G401 (cell line): Measurements from ENCODE around the gene ACSL3. TPM values are rescaled to one million over a fixed set of nuclear protein-coding genes. Genes with fewer than 3 reads are reported as not detected.

Experiments used
- DNase-seq: peaks from one replicate; pipeline ENCODE4 v3.0.0-alpha.2; 2015; ENCODE audit warnings: low spot score
- in situ Hi-C: cut with HindIII; loops from 2 replicates; pipeline ENCODE4 v1.10.0; 2016; ENCODE audit warnings: low sequenced_read_pairs, mixed read lengths
- total RNA-seq: library from RNA; depleted of rRNA; stranded (reverse); fragments of >200 nt; shearing (Covaris generic); gene quantifications from 2 replicates; pipeline ENCODE4 v1.2.3, GENCODE V29; 2014

ACSL3 gene
- total RNA-seq, 1 experiment from 2014 or later: 124 TPM

DNA sequence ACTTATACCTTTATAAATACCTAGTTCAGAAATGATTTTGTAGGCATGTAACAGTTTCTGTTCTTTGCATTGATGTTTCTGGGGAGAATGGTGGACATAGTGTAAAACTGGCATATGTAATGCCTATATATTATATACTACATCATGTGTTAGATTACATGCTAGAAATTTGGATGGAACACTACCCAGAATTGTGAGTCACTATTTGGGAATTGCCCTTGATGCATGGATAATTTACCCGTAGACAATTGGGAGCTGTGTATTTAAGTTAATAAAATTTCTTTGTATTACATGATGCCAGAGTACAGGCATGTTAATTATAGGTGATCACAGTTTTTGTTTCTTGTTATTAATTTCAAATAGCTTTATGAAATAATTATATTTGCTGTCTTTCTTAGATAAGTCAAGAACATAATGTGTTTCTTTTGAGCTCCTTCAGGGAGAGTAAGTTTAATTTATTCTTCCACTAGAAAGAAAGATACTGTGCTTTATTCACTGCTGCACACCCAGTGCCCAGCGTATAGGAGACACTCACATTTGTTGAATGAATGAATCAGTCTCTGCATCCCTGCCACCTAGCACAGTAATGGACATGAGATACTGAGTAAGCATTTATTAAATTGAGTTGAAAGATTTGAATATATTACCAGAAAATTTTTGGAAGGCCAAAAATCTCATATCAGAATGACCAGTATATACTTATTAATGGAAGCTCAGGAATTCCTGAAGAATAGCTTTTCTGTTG is 16.9 kb downstream of the ACSL3 start:
- in situ Hi-C loops: no loop called here
- DNase-seq: no peak

DNA sequence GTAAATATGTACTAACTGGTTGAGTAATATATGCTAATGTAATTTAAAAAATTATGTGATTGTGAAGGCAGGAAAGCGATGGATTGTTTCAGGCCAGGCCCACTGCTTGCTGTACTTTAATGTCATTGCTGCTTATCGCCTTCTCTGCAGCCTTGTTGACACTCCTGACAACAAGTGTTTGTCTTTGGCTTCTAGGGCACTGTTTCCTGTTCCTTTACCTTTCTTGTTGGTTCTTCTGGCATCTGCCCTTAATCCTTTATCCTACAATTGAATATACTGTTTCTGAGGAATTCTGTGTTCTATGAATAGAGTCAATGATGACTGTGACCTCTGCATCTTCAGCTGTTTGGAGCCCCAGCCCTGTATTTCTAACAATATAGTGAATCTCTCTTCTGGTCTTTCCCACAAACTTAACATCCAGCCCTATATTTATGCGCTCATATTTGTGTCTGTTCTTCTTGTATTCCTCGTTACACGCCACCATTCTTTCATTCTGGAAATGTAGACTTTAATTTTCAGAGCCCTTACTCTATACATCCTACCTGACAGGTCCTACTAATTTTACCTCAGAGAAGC is 17.6 kb downstream of the ACSL3 start:
- in situ Hi-C loops: no loop called here
- no peak for DNase-seq

DNA sequence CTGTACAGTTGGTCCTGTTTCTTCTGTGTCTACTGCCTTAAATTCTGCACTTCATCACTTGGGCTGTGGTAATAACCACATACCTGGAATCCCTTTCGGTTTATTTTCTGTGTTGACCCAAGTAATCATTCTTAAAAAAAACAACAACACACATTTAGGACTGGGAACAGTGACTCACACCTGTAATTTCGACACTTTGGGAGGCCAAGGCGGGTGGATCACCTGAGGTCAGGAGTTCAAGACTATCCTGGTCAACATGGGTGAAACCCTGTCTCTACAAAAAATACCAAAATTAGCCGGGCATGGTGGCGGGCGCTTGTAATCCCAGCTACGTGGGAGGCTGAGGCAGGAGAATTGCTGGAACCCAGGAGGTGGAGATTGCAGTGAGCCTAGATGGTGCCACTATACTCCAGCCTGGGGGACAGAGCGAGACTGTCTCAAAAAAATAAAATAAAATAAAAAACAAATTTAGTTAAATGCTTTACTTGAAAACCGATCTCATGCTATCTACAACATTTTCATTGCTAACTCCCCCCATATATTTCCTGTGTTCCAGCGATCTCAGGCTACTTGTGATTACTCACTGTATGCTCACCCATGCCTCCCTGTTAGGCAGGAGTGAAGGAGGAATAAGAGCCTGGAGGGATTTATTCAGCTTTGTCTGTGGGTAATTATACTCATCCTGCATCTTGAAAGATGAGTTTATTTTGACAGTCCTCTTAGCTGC is 18.2 kb downstream of the ACSL3 start:
- no peak for DNase-seq
- in situ Hi-C loops: no loop called here

DNA sequence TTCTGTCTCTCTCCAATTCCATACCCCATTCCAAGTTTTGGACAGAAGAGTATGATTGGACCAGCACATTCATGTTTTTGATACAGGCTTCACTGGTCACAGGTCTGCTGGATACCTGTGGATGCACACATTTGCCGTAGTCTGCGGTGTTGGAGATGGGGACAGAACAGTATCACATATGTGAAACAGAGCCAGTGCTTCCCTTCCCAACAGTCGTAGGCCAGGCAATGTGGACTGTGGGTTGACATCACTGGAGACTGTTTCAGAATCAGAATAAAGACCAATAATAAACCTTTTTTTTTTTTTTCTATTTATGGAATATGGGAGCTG is 18.7 kb downstream of the ACSL3 start:
- DNase-seq: peak; percentile 42
- in situ Hi-C loops: no loop called here

DNA sequence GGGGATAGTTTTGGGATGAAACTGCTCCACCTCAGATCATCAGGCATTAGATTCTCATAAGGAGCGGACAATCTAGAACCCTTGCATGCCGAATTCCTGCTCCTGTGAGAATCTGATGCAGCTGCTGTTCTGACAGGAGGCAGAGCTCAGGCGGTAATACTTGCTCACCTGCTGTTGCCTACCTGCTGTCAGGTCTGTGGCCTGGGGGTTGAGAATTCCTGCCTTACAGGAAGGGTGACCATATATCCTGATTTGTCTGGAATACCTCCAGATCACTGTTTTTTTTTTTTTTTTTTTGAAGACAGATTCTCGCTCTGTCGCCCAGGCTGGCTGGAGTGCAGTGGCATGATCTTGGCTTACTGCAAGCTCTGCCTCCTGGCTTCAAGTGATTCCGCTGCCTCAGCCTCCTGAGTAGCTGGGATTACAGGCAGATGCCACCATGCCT is 21.7 kb downstream of the ACSL3 start:
- in situ Hi-C loops: no loop called here
- peak; percentile 24 for DNase-seq

DNA sequence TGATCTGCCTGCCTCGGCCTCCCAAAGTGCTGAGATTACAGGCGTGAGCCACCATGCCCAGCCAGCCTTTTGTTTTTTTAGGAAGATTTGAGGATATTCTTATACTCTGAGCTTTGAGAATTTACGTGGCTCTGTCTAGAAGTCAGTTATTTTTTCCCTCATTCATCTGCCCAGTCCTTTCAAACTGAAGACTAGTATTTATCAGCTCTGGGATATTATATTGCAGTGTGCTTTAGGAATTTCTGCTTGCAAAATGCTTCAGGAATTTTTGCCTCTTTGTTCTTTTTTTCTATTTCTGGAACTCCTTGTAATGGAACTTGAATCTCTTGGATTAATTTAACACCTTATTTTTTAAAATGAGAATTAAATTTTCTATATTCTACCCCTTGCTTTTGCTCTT is 22.6 kb downstream of the ACSL3 start:
- in situ Hi-C loops: no loop called here
- DNase-seq: no peak

DNA sequence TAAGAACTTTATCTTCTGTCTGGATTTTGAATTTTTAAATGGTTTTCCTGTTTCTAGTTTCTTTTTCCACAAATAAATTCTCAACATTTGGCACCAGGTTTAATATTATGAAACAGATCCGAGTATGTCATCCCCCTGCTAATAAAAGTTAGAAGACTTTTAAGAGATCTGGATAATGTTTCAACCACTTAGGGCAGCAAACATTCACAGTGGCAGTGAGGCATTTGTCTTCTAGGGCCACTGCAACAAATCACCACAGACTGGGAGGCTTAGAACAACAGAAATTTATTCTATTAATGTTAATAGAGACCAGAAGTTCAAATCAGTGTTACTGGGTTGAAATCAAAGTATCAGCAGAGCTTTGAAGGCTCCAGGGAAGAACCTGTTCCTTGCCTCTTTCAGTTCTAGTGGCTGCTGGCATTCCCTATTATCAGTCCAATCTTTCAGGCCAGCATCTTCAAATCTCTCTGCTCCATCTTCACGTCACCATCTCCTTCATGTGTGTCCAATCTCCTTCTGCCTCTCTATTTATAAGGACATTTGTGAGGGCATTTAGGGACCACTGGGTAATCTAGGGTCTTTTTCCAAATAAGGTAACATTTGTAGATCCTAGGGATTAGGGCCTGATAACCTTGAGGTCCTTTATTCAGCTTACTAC is 23.4 kb downstream of the ACSL3 start:
- no peak for DNase-seq
- in situ Hi-C loops: no loop called here

DNA sequence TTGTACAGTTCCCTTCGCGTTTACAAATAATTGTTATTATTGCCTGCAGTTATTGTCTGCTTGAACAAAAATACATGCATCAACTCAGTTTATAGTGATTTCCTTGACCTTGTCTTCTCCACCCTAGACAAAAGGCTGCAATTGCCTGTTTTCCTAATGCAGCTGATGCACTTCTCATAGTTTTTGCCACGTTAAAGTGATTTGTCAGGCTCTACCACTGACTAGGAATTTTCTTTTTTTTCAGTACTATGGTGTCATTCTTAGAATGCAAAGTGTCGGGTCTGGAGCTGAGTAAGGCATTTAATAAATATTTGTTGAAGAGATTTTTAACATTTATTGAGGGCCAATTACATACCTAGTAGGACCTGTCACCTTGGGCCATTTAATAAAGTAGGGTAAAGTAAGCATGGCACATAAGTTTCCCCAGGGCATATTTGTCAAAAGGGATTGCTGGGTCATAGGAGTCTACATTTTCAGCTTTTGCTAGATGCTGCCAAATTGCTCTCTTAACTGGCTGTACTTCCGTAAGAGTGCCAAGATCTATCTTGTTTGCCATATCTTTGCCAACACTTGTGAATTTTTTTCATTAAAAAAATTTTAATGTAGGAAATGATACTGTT is 24.1 kb downstream of the ACSL3 start:
- peak; percentile 31 for DNase-seq
- in situ Hi-C loops: no loop called here

DNA sequence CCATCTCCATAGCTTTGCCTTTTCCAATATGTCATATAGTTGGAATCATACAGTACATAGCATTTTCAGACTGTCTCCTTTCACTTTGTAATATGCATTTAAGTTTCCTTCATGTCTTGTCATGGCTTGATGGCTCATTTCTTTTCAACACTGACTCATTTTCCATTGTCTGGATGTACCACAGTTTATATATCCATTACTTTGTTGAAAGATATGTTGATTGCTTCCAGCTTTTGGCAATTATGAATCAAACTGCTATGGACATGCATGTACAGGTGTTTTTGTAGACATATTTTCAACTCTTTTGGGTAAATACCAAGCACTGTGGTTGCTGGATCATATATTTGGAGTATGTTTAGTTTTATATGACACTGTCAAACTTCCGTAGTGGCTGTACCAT is 26.3 kb downstream of the ACSL3 start:
- in situ Hi-C loops: no loop called here
- no peak for DNase-seq

DNA sequence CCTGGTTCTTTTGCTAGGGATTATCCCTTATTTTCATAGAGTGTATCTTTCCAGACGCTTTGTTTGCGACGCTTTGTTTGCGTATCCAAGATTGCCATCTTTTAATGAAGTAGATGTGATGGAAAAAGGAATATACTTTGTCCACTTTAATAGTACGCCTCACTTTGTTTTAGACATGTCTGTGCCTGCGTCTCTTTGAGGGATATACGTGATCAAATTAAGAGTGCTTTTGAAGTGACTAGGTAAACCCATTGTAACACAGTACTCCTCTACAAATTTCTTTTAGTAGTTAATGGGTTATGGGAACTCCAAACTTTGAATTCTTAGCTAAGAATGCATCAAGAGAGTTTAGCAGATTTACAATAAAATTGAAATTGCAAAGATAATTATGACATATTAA is 27.9 kb downstream of the ACSL3 start:
- in situ Hi-C loops: no loop called here
- no peak for DNase-seq

DNA sequence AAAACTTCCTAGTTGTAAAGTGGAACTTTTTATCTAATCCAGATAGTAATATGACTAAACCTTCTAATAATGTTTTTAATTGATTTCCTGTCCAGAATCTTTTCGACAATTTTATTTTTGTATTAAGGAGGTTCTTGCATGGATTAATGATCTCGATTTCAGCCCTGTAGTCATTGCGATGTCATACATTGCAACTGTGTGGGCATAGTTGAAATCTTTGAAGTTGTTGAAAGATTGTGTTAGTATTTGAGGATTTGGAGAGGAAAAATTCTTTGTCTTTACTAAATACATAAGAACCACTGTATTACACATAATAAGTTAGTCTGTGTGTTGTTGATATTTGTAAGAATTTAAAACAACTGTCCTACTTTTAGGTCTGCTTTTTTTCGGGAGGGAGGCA is 31.1 kb downstream of the ACSL3 start:
- in situ Hi-C loops: no loop called here
- no peak for DNase-seq

DNA sequence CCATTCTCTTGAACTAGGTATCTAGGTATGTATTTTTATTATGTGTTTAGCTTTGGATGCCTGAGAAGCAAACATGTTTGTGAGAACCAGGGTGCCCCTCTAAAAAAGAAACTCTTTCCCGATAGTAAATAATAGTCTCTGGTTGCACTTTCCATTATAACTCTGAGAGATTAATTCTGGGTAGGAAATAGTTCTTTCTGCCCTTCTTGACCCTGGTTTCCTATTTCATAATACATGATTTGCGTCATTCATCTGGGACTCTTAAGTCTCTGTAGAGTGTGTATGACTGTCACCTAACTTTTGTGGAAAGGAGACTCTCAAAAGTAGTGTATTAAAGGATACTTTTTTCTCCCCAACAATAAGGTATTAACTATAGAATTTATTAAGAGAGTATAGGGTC is 31.5 kb downstream of the ACSL3 start:
- in situ Hi-C loops: no loop called here

DNA sequence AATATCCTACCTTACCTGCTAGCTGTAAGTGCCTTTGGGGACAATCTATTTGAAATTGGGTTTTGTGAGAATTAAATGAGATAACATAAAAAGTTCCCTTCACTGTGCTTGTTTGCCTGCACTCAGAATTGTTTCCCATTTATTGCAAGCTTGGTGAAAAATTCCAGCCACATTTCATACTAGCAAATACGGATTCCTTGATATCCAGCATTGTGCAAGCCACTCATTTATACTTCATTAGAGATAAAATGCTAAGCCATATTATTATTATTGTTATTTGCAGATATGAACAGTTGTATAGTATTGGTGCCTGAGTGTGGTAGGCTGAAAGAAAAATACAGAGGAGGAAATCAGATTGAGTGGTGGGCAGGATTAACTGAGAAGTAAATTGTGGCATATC is 31.9 kb downstream of the ACSL3 start:
- in situ Hi-C loops: no loop called here
- DNase-seq: no peak

More for the DNA sequence above, 31.5 kb downstream of the ACSL3 start:
- DNase-seq: no peak

DNA sequence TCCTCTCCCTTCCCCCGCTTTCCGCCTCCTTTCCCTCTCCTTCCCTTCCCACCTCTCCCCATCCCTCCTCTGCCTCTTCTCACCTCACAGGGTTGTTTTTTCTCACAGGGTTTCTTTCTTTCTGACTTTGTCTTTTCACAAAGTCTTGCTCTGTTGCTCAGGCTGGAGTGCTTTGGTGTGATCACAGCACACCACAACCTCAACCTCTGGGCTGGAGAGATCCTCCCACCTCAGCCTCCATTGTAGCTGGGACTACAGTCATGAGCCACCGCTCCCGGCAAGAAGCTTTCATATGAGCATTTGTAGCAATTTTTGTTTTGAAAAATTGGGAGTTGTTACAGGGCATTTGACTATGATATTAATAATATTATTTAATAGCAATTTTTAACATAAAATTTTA is 32.9 kb downstream of the ACSL3 start:
- DNase-seq: no peak
- in situ Hi-C loops: no loop called here

DNA sequence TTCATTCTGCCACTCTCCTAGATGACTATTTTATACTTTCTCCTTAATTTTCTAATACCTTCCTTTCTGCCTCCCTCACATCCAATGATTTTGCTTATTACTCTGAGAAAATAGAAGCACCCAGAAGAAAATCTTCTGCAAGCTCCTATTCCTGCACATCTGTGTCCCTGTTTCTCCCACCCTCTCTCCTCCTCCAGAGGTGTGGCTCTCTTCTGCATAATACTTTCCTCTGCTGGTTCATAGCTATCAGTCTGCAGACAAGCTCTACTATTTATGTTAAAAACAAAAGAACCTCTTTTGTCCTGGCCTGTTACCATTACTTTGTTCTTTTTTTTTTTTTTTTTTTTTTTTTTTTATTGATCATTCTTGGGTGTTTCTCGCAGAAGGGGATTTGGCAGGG is 34.3 kb downstream of the ACSL3 start:
- in situ Hi-C loops: no loop called here
- DNase-seq: no peak

DNA sequence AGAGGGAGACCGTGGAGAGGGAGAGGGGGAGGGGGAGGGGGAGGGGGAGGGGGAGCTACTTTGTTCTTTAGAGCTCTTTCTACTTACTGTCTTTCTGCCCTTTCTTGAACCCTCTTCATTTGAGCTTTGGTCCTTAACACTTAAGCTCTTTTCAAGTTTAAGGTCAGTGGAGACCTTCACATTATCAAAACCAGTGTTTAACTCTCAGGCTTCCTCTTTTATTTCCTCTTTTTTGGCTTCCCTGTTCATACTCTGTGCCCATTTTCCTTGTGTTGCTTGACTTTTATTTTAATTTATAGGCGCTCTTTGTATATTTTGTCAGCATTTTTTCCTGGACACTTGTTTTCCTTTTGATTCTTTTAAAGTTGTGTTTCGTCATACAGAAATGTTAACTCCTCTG is 37.1 kb downstream of the ACSL3 start:
- in situ Hi-C loops: no loop called here
- no peak for DNase-seq

DNA sequence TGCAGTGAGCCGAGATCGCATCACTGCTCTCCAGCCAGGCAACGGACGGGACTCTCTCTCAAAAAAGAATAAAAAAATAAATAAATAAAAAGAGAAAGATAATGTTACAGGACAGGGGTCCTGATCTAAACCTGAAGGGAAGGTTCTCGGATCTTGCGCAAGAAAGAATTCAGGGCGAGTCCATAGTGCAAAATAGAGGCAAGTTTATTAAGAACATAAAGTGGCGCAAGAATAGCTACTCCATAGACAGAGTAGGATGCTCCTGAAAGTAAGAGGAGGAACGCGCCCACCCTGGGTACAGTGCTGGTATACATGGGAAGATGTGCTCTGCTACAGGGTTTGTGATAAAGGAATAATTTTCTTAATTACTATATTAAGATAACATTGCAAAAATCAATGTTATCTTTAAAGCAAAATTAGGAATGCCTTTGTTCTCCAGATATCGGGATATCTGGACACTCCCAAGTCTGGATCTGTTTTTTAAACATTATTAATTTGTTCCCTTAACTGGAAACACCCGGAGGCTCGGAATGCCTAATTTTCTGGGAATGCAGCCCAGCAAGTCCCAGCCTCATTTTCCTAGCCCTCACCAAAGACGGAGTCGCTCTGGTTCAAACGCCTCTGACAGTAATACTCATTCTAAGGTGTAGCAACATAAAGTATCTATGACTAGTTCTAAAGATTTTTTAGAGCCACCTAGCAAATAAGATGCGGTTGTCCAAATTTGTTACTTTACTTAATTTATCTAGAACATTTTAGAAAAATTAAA is 38.8 kb downstream of the ACSL3 start:
- no peak for DNase-seq
- in situ Hi-C loops: no loop called here

DNA sequence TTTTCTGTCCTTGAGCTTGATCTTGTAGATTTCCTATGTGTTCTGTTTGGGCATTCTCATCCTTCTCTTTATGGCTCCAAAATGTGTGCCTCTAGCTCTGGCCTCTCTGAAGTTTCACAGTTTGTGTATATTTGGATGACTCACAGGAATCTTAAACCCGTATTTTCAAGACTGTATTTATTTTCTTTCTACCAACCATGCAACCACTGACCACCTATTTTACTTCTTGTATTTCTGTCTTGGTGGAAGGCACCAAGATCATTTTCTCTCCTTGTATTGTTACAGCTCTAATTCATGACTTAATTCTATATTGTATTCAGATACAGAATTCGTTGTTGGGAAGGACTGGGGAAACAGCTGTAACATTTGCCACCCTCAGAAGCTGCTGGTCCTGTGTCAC is 39.5 kb downstream of the ACSL3 start:
- no peak for DNase-seq
- in situ Hi-C loops: no loop called here

DNA sequence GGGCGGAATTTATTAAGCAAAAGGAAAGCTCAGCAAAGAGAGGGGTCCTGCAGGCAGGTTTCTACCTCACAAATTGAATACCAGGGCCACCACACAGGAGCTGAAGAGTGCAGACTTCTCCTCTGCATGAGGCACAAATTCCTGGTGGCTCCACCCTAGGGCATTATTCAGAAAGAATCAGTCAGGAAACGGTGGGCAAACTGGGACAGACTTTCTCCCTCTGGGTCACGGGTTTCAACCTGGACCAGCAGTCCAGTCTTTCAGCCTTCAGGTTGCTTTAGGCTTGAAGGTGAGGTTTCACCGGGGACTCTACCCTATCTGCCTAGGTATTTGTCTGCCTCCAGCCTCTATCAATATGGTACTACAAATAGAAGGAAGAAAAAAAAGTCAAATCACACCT is 41.8 kb downstream of the ACSL3 start:
- no peak for DNase-seq
- in situ Hi-C loops: no loop called here
